GM19468 (cell line): ENCODE data around the gene FEM1B.

Source experiments
- ATAC-seq: cut with Tn5 transposase; IDR thresholded peaks from one replicate; pipeline ENCODE4 v1.9.1; 2021; ENCODE audit warnings: mild to moderate bottlenecking, moderate library complexity, moderate number of reproducible peaks; ENCODE audit not compliant: unreplicated experiment; ENCODE audit errors: extremely low read depth

FEM1B gene

GRCh38 chr15:68279779-68280753 lies 2.5 kb downstream of the FEM1B start:
- ATAC-seq: no peak

DNA sequence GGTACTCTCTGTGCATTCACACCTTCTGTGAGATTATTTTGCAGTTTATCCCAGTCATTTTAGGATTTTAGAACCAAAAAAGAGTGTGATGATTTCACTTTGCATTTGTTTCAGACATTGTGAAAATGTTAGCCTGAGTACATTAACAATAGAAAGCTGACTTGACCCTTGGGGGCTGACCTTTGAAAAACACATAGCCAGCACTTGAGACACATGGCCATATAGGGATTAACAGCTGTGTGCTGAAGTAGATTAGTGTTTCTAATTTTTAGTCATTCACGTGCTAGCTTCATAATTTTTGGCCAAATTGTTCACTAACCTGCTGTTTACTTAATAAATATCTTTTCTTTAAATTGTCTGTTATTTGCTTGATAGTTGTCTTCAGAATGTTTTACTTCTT lies 3.5 kb downstream of the FEM1B start:
- no peak for ATAC-seq

DNA sequence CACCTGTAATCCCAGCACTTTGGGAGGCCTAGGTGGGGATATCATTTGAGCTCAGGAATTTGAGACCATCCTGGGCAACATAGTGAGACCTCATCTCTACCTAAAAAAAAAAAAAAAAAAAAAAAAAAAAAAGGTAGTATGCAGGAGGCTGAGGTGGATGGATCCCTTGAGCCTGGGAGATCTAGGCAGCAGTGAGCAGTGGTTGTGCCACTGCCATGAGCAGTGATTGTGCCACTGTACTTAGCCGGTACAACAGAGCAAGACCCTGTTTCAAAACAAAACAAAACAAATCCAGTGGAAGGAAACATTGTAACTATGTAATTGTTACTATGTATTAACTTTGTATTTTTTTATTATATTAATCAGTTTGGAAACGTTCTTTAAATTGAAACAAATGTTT lies 5.9 kb downstream of the FEM1B start:
- ATAC-seq: no peak

- no peak for ATAC-seq
Measured at GRCh38 chr15:68284616-68285258, 7.2 kb downstream of the FEM1B start.

DNA sequence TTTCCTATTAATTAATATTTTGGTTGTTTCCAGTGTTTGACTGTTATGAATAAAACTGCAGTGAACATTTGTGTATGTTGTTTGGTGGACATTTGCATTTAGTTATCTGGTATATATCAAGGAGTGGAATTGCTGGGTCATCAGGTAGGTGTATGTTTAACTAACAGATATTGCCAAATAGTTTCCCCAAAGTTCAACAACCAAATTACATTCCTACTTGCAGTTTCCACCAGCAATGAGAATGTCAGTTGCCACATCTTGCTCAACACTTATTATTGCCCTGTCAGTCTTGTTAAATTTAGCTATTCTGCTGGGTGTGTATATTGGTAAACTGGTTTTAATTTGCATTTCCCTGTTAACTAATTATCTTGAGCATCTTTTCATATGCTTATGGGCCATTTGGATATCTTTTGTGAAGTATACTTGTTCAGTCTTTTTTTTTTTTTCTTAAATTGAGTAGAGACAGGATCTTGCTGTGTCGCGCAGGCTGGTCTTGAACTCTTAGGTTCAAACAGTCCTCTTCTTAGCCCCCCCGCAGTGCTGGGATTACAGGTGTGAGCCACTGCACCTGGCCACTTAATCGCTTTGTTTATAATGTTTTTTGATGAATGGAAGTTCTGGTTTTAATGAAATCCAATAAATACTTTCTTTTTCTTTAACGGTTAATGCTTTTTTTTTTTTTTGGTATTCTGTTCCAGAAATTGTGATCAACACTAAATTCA lies 7.9 kb downstream of the FEM1B start:
- no peak for ATAC-seq

DNA sequence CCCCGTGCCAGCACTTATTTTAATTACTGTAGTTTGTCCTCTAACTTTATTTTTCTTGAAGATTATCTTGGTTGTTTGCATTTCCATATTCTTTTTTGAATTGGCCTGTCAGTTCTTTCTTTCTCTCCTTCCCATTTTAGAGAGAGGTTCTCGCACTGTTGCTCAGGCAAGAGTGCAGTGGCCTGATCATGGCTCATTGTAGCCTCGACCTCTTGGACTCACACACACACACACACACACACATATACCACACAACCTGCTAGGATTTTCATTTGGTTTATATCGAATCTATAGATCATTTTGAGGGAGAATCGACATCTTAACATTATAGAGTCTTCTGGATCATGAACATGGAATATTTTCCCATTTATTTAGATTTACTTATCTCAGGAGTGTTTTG lies 8.7 kb downstream of the FEM1B start:
- no peak for ATAC-seq

DNA sequence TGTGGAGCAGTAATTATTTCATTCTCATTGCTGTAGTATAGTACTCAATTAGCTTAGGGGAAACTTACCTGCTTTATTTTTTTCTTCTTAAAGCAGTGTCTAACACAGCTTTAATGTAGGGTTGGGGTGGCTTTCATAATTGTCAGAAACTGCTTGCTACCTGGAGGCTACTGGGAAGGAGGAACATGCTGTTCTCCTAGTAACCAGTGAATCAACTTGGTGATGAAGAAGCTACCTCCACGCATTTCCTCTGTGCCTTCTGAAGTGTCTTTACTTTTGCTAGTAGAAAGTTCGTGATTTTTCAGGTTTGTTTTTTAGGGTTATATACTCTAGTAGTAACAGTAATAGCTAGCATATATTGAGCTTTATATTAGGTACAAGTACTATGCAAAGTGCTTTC lies 11.5 kb downstream of the FEM1B start:
- ATAC-seq: no peak

DNA sequence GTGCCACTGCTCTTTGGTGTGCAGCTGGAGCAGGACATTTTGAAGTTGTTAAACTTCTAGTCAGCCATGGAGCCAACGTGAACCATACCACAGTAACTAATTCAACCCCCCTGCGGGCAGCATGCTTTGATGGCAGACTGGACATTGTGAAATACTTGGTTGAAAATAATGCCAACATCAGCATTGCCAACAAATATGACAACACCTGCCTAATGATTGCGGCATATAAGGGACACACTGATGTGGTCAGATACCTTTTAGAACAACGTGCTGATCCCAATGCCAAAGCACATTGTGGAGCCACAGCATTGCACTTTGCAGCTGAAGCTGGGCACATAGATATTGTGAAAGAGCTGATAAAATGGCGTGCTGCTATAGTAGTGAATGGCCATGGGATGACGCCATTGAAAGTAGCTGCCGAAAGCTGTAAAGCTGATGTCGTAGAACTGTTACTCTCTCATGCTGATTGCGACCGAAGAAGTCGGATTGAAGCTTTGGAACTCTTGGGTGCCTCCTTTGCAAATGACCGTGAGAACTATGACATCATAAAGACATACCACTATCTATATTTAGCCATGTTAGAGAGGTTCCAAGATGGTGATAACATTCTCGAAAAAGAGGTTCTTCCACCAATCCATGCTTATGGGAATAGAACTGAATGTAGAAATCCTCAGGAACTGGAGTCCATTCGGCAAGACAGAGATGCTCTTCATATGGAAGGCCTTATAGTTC lies 12.2 kb downstream of the FEM1B start:
- ATAC-seq: no peak

GRCh38 chr15:68290715-68291114 lies 13.2 kb downstream of the FEM1B start:
- ATAC-seq: no peak

DNA sequence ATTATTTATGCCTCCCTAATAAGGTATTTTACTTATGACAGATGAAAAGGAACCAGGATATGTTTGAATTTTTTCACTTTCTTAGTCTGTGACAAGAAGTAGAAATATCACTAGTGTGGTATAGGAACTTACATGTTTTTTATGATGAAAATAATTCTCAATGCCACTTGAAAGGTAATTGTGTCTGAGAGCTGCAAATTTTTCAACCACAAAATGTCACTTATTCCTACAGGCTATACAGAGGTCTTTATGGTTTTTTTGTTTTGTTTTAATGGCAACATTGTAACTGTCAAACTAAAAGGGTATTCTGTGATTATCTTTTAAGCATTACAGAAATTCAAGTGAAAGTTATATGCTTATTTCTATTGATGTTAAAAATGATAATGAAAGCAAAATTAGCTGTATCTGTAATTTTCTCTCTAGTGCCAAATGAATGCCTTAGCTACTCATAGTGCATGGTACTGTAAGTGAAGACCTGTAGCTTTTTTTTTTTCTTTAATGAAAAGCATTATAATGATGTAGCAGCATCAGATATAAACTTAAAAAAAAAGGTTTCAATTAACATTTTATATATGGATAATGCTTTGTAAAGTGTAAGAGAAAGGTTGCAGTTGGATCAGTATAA lies 14.7 kb downstream of the FEM1B start:
- ATAC-seq: no peak

DNA sequence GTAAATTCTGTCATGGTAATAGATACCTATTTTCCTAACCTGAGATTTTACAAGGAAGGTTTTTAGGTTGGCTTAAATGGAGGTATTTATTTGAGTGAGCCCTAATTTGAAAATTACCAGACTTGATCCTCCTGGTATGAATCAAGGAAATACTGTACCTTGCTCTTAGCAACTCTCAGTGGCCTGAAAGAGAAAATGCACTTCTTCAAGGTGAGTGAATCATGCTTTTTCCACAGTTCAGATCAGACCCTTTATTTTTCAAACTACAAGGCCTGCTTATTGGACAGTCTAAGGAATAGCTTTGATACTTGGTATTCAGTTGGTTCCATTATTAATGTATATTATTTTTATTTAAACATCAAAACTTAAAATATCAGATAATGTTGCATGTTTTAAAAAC lies 15.4 kb downstream of the FEM1B start:
- no peak for ATAC-seq

DNA sequence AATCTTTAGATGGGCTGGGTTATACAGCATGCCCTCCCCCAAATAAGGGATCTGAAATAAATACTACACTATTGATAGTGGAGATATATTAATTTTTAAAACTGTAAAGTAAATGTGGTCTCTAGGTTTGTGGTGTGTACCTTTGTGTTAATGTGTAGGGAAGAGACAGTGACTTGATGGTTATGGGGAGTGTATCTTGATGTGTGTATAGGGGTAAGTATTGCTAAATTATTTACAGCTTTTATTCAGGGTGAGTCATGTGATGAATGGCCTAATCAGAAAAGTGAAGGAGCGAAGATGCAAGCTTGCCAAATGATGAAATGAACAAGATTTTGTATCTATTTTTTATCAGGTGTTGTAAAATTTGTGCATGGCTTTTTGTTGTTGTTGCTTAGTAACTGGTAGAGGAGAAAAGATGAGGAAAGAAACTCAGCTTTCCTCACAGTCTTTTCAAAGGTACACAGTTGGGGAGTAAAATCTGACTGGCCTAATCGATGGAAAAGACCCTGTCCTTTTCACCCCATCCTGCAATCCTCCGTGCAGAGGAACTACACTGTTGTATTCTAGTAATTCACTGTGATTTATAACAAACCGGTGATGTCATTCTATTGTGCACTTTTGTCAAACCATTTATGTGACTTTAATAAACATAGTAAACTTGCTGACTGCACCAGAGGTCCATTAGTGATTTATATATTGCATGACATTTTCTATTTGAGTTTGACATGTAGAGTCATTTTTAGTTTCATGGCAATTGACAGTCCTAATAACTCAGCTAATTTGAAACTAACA lies 17.7 kb downstream of the FEM1B start:
- no peak for ATAC-seq

GRCh38 chr15:68298336-68298735 lies 20.8 kb downstream of the FEM1B start:
- no peak for ATAC-seq

GRCh38 chr15:68298882-68299381 lies 21.4 kb downstream of the FEM1B start:
- ATAC-seq: peak; percentile 75

- ATAC-seq: no peak
Measured at GRCh38 chr15:68299436-68299835, 21.9 kb downstream of the FEM1B start.

DNA sequence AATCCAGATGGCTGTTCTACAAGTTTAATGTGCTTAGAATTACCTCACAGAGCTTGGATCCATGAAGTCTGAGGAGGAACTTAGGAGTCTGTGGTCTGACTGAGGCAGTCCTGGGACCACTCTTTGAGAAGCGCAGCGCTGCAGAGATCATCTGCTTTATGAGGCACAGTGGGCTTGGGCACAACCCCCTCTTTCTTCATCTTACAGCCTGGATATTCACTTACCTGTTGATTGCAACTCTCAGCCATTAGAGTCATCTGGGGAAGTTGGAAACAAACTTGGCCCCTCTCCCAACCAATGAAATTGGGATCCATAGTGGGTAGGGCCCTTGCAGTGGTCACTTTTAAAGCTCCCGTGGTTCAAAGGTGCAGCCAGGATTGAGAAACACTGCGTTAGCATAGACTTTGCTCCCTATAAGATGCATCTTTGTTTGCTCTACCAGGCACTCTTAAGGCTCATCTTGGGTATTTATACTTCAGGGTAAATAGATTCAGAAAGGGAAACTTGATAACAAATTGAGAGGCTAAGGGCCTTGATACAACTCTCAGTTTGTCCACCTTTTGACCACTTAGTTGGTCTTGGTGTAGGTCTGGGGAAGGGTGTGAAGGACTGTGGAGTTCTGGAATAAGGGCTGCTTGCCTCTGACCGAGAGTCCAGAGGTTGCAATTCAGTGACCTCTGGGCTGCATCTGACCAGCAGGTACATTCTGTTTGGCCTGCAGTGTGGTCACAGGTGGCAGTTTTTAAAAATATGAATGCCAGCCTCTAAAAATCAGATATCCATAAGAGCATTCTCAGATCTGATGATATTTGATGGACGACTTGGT lies 22.8 kb downstream of the FEM1B start:
- no peak for ATAC-seq

DNA sequence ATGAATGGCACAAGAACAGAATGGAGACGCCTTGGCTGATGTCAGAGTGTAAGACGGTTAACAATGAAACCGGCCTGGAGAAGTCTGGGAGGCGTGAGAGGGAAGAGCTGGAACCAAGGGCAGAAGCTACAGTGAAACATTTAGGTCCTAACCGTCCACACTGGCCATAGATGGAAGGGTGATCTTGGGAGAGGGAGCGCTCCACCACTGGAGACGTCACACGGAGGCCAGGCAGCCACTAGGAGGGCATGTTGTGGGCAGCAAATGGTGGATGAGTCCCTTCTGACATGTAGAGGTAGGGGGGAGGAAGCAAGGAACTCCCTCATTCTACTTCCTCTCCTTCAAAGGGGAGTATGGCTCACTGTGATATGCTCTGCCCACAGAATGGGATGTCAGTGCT lies 23.8 kb downstream of the FEM1B start:
- ATAC-seq: no peak

DNA sequence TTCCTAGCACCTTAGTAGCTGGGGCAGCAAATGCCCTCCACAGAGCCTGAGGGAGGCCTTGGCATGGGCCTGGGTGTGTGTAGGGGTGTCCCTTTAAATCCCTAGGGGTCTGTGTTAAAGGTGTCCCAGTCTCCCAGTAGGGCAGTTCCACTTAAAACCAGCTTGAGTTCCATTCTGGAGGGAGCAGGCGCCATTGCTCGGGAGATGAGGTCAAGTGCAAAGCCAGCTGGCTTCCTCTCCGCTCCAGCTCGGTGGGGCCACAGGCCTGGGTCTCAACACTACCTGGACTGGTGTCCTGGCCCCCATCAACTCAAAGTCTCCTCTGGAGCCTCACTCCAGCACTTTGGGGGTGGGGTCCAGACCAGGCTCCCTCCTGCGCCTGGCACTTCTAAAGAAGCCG lies 25.2 kb downstream of the FEM1B start:
- ATAC-seq: no peak
